ENCODE data around the gene LEFTY1.

The LEFTY1 gene

DNA sequence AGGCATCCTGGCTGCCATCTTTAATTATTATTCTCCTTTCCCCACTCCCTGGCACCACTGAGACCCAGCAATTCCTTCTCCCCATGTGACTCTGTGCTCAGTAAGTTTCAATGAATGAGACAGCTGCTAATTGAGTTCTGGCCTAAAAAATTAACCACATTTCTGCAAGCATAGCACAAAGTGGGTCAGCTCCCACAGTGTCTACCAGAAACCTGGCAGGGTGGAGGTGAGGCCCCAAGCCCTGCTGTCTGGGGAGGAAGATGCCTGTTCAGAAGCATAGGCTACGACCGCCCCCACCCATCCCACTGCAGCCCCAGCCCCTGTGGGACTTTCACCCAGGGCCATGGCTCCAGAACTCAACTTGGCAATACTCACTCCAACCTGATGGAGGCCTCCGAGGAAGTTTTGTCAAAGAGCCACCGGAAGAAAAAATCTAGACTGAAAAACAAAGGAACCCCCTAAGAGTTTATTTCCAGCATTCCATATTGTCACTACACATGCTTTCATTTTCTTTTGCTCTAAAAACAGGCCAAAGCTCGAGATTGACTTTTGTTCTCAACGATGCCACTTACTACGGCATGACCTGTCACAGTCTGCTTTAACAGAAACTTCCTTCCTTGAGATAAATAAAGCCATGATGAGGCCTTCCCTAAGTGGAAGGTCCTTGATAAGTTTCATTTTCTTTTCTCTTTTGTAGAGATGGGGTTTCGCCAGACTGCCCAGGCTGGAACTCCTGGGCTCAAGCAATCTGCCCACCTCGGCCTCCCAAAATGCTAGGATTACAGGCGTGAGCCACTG is 33.2 kb downstream of the LEFTY1 start:
- Histone ChIP-seq H3K79me2 (ENCODE audit: insufficient read depth, low read length) (no peaks in the 10 kb centered on the region), H2AFZ (ENCODE audit: low read length) (no peak overlapping the region), H3K4me1 (ENCODE audit: insufficient read depth, low read length, poor library complexity, severe bottlenecking) (no peaks in the 10 kb centered on the region), H3K9me3 (ENCODE audit: insufficient read depth, low read depth, low read length) (no peaks in the 10 kb centered on the region), H3K9ac (ENCODE audit: low read depth, low read length, poor library complexity, severe bottlenecking) (no peak overlapping the region), H3F3A (ENCODE audit: low read depth) (no peaks in the 10 kb centered on the region), H3K27me3 (ENCODE audit: insufficient read depth, low read length, poor library complexity, severe bottlenecking) (no peaks in the 10 kb centered on the region), H3K4me3 (ENCODE audit: low read length, poor library complexity, severe bottlenecking) (no peak overlapping the region), H4K20me1 (ENCODE audit: insufficient read depth, low read length, poor library complexity, severe bottlenecking) (no peaks in the 10 kb centered on the region), H3K36me3 (ENCODE audit: insufficient read depth, low read length) (peaks cover 28% of the 10 kb centered on the region; the same call in 1 of the 2 replicates), H3K9me2 (replicated peaks; ENCODE audit: low read depth, low read length) (no peaks in the 10 kb centered on the region), H3K4me2 (ENCODE audit: low read depth, low read length, poor library complexity, severe bottlenecking) (no peak overlapping the region)
- TF ChIP-seq EZH2phosphoT487 (IDR thresholded peaks at IDR 0.05; ENCODE audit: borderline replicate concordance): no peak
- TF ChIP-seq, protein P1, sequence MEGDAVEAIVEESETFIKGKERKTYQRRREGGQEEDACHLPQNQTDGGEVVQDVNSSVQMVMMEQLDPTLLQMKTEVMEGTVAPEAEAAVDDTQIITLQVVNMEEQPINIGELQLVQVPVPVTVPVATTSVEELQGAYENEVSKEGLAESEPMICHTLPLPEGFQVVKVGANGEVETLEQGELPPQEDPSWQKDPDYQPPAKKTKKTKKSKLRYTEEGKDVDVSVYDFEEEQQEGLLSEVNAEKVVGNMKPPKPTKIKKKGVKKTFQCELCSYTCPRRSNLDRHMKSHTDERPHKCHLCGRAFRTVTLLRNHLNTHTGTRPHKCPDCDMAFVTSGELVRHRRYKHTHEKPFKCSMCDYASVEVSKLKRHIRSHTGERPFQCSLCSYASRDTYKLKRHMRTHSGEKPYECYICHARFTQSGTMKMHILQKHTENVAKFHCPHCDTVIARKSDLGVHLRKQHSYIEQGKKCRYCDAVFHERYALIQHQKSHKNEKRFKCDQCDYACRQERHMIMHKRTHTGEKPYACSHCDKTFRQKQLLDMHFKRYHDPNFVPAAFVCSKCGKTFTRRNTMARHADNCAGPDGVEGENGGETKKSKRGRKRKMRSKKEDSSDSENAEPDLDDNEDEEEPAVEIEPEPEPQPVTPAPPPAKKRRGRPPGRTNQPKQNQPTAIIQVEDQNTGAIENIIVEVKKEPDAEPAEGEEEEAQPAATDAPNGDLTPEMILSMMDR (conservative IDR thresholded peaks at IDR 0.05; ENCODE audit: low read length): no peak

- TF ChIP-seq, protein P1 (conservative IDR thresholded peaks at IDR 0.05; ENCODE audit: low read length): no peak
- no peak for TF ChIP-seq EZH2phosphoT487 (IDR thresholded peaks at IDR 0.05; ENCODE audit: borderline replicate concordance)
Measured at GRCh38 chr1:225853441-225853840, 35.5 kb downstream of the LEFTY1 start.

DNA sequence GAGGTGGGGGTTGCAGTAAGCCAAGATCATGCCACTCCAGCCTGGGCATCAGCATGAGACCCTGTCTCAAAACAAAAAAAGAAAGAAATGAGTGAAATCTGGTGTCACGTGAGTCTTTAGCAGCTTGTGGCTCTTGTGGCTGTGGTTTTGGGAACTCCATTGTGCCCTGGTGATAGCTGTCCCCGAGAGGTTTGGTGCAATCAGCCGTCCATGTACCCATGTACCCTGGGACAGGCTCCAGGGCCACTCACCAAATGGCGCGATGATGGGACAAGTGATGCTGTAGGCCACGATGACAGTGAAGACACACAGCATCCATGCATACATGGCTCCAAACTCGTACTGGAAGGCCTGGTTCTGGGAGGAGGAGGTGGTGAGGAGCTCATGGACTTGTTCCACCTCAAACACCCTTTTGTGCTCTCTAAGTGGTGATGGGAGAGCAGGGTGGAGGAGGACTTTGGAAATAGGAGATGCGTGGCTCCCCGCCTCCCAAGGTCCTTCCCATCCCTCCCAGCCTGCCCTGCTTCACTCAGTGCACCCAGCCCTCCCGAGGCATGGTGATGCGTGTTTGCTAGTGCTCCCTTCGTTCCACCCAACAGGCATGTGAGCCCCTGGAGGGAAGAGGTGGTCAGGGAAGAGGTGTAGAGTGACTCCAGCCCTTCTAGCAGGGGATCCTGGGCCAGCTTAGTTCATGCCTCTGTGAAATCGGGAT is 36.4 kb downstream of the LEFTY1 start:
- Histone ChIP-seq H3K4me2 (ENCODE audit: low read depth, low read length, poor library complexity, severe bottlenecking) (no peak overlapping the region), H4K20me1 (ENCODE audit: insufficient read depth, low read length, poor library complexity, severe bottlenecking) (no peaks in the 10 kb centered on the region), H3F3A (ENCODE audit: low read depth) (no peaks in the 10 kb centered on the region), H2AFZ (ENCODE audit: low read length) (no peak overlapping the region), H3K79me2 (ENCODE audit: insufficient read depth, low read length) (no peaks in the 10 kb centered on the region), H3K4me3 (ENCODE audit: low read length, poor library complexity, severe bottlenecking) (no peak overlapping the region), H3K4me1 (ENCODE audit: insufficient read depth, low read length, poor library complexity, severe bottlenecking) (peaks cover 3% of the 10 kb centered on the region), H3K27me3 (ENCODE audit: insufficient read depth, low read length, poor library complexity, severe bottlenecking) (no peaks in the 10 kb centered on the region), H3K36me3 (ENCODE audit: insufficient read depth, low read length) (peaks cover 23% of the 10 kb centered on the region; the same call in 1 of the 2 replicates), H3K9me3 (ENCODE audit: insufficient read depth, low read depth, low read length) (no peaks in the 10 kb centered on the region), H3K9ac (ENCODE audit: low read depth, low read length, poor library complexity, severe bottlenecking) (no peak overlapping the region), H3K9me2 (replicated peaks; ENCODE audit: low read depth, low read length) (no peaks in the 10 kb centered on the region)
- no peak for TF ChIP-seq EZH2phosphoT487 (IDR thresholded peaks at IDR 0.05; ENCODE audit: borderline replicate concordance)
- TF ChIP-seq, protein P1 (conservative IDR thresholded peaks at IDR 0.05; ENCODE audit: low read length): no peak

More at GRCh38 chr1:225853441-225853840, 35.5 kb downstream of the LEFTY1 start:
- Histone ChIP-seq H2AFZ (ENCODE audit: low read length) (no peak overlapping the region), H4K20me1 (ENCODE audit: insufficient read depth, low read length, poor library complexity, severe bottlenecking) (no peaks in the 10 kb centered on the region), H3K4me1 (ENCODE audit: insufficient read depth, low read length, poor library complexity, severe bottlenecking) (peaks cover 2% of the 10 kb centered on the region), H3F3A (ENCODE audit: low read depth) (no peaks in the 10 kb centered on the region), H3K36me3 (ENCODE audit: insufficient read depth, low read length) (peaks cover 23% of the 10 kb centered on the region; the same call in 1 of the 2 replicates), H3K9me3 (ENCODE audit: insufficient read depth, low read depth, low read length) (no peaks in the 10 kb centered on the region), H3K4me3 (ENCODE audit: low read length, poor library complexity, severe bottlenecking) (no peak overlapping the region), H3K9me2 (replicated peaks; ENCODE audit: low read depth, low read length) (no peaks in the 10 kb centered on the region), H3K4me2 (ENCODE audit: low read depth, low read length, poor library complexity, severe bottlenecking) (no peak overlapping the region), H3K27me3 (ENCODE audit: insufficient read depth, low read length, poor library complexity, severe bottlenecking) (no peaks in the 10 kb centered on the region), H3K79me2 (ENCODE audit: insufficient read depth, low read length) (no peaks in the 10 kb centered on the region), H3K9ac (ENCODE audit: low read depth, low read length, poor library complexity, severe bottlenecking) (no peak overlapping the region)

All from Loucy (cell line).